NCI-H2196 (cell line): ENCODE data around the gene CNTNAP5.

ENCODE experiments used
- DNase-seq: peaks from one replicate; lab custom pipeline; 2025; ENCODE audit not compliant: unreplicated experiment; lab: John Stamatoyannopoulos, UW

The CNTNAP5 gene

GRCh38 chr2:124261456-124261855 is 236.4 kb downstream of the CNTNAP5 start:
- no peak for DNase-seq

GRCh38 chr2:124264551-124265091 is 239.5 kb downstream of the CNTNAP5 start:
- DNase-seq = no peak

- no peak for DNase-seq
Measured at GRCh38 chr2:124267794-124268193, 242.7 kb downstream of the CNTNAP5 start.

- no peak for DNase-seq
Measured at GRCh38 chr2:124269348-124269747, 244.3 kb downstream of the CNTNAP5 start.

GRCh38 chr2:124272261-124272841 is 247.3 kb downstream of the CNTNAP5 start:
- no peak for DNase-seq

GRCh38 chr2:124281541-124281940 is 256.5 kb downstream of the CNTNAP5 start:
- no peak for DNase-seq

- DNase-seq = peak; percentile 82
Measured at GRCh38 chr2:124283096-124283495, 258.0 kb downstream of the CNTNAP5 start.

- DNase-seq = no peak
Measured at GRCh38 chr2:124286089-124286783, 261.1 kb downstream of the CNTNAP5 start.

- DNase-seq = no peak
Measured at GRCh38 chr2:124289060-124289459, 264.0 kb downstream of the CNTNAP5 start.

GRCh38 chr2:124289615-124290014 is 264.5 kb downstream of the CNTNAP5 start:
- DNase-seq = no peak

- DNase-seq = no peak
Measured at GRCh38 chr2:124296470-124296869, 271.4 kb downstream of the CNTNAP5 start.

GRCh38 chr2:124301915-124302314 is 276.8 kb downstream of the CNTNAP5 start:
- DNase-seq = no peak

GRCh38 chr2:124308319-124309062 is 283.4 kb downstream of the CNTNAP5 start:
- DNase-seq = no peak

- no peak for DNase-seq
Measured at GRCh38 chr2:124309563-124310138, 284.6 kb downstream of the CNTNAP5 start.

GRCh38 chr2:124310671-124311070 is 285.6 kb downstream of the CNTNAP5 start:
- no peak for DNase-seq

- no peak for DNase-seq
Measured at GRCh38 chr2:124314084-124314483, 289.0 kb downstream of the CNTNAP5 start.

- DNase-seq = no peak
Measured at GRCh38 chr2:124315221-124315880, 290.3 kb downstream of the CNTNAP5 start.

- no peak for DNase-seq
Measured at GRCh38 chr2:124316133-124316532, 291.0 kb downstream of the CNTNAP5 start.

GRCh38 chr2:124316881-124317605 is 292.0 kb downstream of the CNTNAP5 start:
- DNase-seq = peak; percentile 67

- DNase-seq = no peak
Measured at GRCh38 chr2:124317628-124318027, 292.5 kb downstream of the CNTNAP5 start.
